HepG2 (cell line): ENCODE measurements around the gene SEC63. TPM values are rescaled to one million over a fixed set of nuclear protein-coding genes. Genes with fewer than 3 reads are reported as not detected.

Source experiments
- IKZF1 ChIP-seq: fragments of 450-650 bp; IDR thresholded peaks from 2 replicates; pipeline ENCODE4 v1.7.1; 2016
- IKZF4 ChIP-seq: sonication (generic); formaldehyde crosslinking; IDR thresholded peaks from 2 replicates; pipeline ENCODE4 v1.5.1; 2020; ENCODE audit warnings: borderline replicate concordance, mild to moderate bottlenecking, low read depth, missing genetic modification reagents; ENCODE audit errors: not compliant biosample characterization
- KDM2A ChIP-seq: sonication (generic); formaldehyde crosslinking; IDR thresholded peaks from 2 replicates; pipeline ENCODE4 v1.4.0; 2020; ENCODE audit warnings: low read depth, missing genetic modification reagents, borderline replicate concordance
- KLF16 ChIP-seq, 2 experiments: sonication (generic) in 1 of 2; formaldehyde crosslinking in 1 of 2; IDR thresholded peaks; 2 replicates each; pipeline versions ENCODE4 v1.6.1 to v1.8.0; 2016 to 2023; ENCODE audit warnings: missing genetic modification reagents in 2 of 2, missing compliant biosample characterization in 1 of 2
- MEIS2 ChIP-seq: sonication (generic); formaldehyde crosslinking; IDR thresholded peaks from 2 replicates; pipeline ENCODE4 v1.9.0; 2021; ENCODE audit warnings: mild to moderate bottlenecking, missing genetic modification reagents
- MYNN ChIP-seq: sonication (generic); formaldehyde crosslinking; IDR thresholded peaks from 2 replicates; pipeline ENCODE4 v1.4.0; 2020; ENCODE audit warnings: mild to moderate bottlenecking, low read depth, missing genetic modification reagents
- PHB2 ChIP-seq: fragments of 450-650 bp; IDR thresholded peaks from 2 replicates; pipeline ENCODE4 v1.6.1; 2018; ENCODE audit not compliant: partially characterized antibody
- PLSCR1 ChIP-seq: sonication (generic); formaldehyde crosslinking; IDR thresholded peaks from 2 replicates; pipeline ENCODE4 v1.5.0; 2020; ENCODE audit warnings: missing genetic modification reagents, mild to moderate bottlenecking, borderline replicate concordance
- PRPF4 ChIP-seq: fragments of 200-400 bp; formaldehyde crosslinking; IDR thresholded peaks from 2 replicates; pipeline ENCODE4 v1.6.1; 2016; ENCODE audit warnings: low read length, low read depth; ENCODE audit not compliant: poor library complexity, severe bottlenecking
- SALL1 ChIP-seq: sonication (generic); formaldehyde crosslinking; IDR thresholded peaks from 2 replicates; pipeline ENCODE4 v1.8.0; 2022; ENCODE audit warnings: mild to moderate bottlenecking, missing genetic modification reagents
- SMAD3 ChIP-seq: sonication (generic); formaldehyde crosslinking; IDR thresholded peaks from 2 replicates; pipeline ENCODE4 v1.4.0; 2020; ENCODE audit warnings: missing genetic modification reagents
- SPEN ChIP-seq: sonication (generic); formaldehyde crosslinking; IDR thresholded peaks from 2 replicates; pipeline ENCODE4 v1.5.1; 2020; ENCODE audit warnings: low read depth, mild to moderate bottlenecking, missing genetic modification reagents
- SRSF4 ChIP-seq: fragments of 200-400 bp; formaldehyde crosslinking; IDR thresholded peaks from one replicate; pipeline ENCODE4 v1.6.1; 2018; ENCODE audit warnings: mild to moderate bottlenecking, low read depth, low read length, moderate library complexity; ENCODE audit not compliant: poor library complexity, severe bottlenecking
- TAF15 ChIP-seq: fragments of 200-400 bp; formaldehyde crosslinking; IDR thresholded peaks from one replicate; pipeline ENCODE4 v1.6.1; 2018; ENCODE audit warnings: mild to moderate bottlenecking, low read depth, low read length; ENCODE audit not compliant: poor library complexity, severe bottlenecking
- TEAD3 ChIP-seq: optimal IDR thresholded peaks from 2 replicates; pipeline ENCODE3; 2016; ENCODE audit warnings: borderline replicate concordance
- YEATS4 ChIP-seq: sonication (generic); formaldehyde crosslinking; IDR thresholded peaks from 2 replicates; pipeline ENCODE4 v1.4.0; 2020; ENCODE audit warnings: missing genetic modification reagents, borderline replicate concordance
- ZFAT ChIP-seq: sonication (generic); formaldehyde crosslinking; conservative IDR thresholded peaks from 2 replicates; pipeline ENCODE4 v1.8.1; 2023; ENCODE audit warnings: missing genetic modification reagents, inconsistent platforms
- ZFP36L1 ChIP-seq: sonication (generic); formaldehyde crosslinking; IDR thresholded peaks from 2 replicates; pipeline ENCODE4 v1.8.0; 2022; ENCODE audit warnings: mild to moderate bottlenecking, missing genetic modification reagents, moderate library complexity
- ZNF225 ChIP-seq: sonication (generic); formaldehyde crosslinking; IDR thresholded peaks from 2 replicates; pipeline ENCODE4 v1.4.0; 2020; ENCODE audit warnings: mild to moderate bottlenecking, missing genetic modification reagents
- ZNF260 ChIP-seq: sonication (generic); formaldehyde crosslinking; IDR thresholded peaks from 2 replicates; pipeline ENCODE4 v1.4.0; 2020; ENCODE audit warnings: missing genetic modification reagents, low read depth, mild to moderate bottlenecking, borderline replicate concordance
- ZNF292 ChIP-seq: sonication (generic); formaldehyde crosslinking; IDR thresholded peaks from 2 replicates; pipeline ENCODE4 v1.8.1; 2022; ENCODE audit warnings: mild to moderate bottlenecking, low read depth, missing genetic modification reagents, borderline replicate concordance
- ZNF335 ChIP-seq: sonication (generic); formaldehyde crosslinking; IDR thresholded peaks from 2 replicates; pipeline ENCODE4 v1.4.0; 2020; ENCODE audit warnings: missing genetic modification reagents
- ZNF446 ChIP-seq: sonication (generic); formaldehyde crosslinking; IDR thresholded peaks from 2 replicates; pipeline ENCODE4 v1.5.0; 2020; ENCODE audit warnings: mild to moderate bottlenecking, missing genetic modification reagents
- ZNF550 ChIP-seq: sonication (generic); formaldehyde crosslinking; IDR thresholded peaks from 2 replicates; pipeline ENCODE4 v1.4.0; 2020; ENCODE audit warnings: mild to moderate bottlenecking, missing genetic modification reagents, borderline replicate concordance
- ZNF605 ChIP-seq: sonication (generic); formaldehyde crosslinking; IDR thresholded peaks from 2 replicates; pipeline ENCODE4 v1.8.0; 2022; ENCODE audit warnings: mild to moderate bottlenecking, missing genetic modification reagents
- polyA plus RNA-seq, 8 experiments: library from polyadenylated mRNA; depleted of rRNA in 3 of 8; stranded (reverse) in 7 of 8; unstranded in 1 of 8; fragments of >200 nt; fragmentation: Illumina TruSeq in 4 of 8; extraction: Trizol in 4 of 8; gene quantifications; 2 replicates each; pipeline versions ENCODE4 v1.2.1 to v1.2.3, GENCODE V29; 2011 to 2016; ENCODE audit warnings: low read depth in 4 of 8, missing spikeins in 1 of 8, mixed read lengths in 1 of 8; ENCODE audit not compliant: insufficient read depth in 1 of 8
- total RNA-seq, 5 experiments: library from RNA; depleted of rRNA; stranded (reverse); fragments of >200 nt; fragmentation: Illumina TruSeq; extraction: Trizol; gene quantifications; 2 replicates each; pipeline ENCODE4 v1.2.3, GENCODE V29; 2016; ENCODE audit warnings: low read depth in 1 of 5
- TF ChIP-seq, protein P1 (sequence below): sonication (generic); formaldehyde crosslinking; IDR thresholded peaks from 2 replicates; pipeline ENCODE4 v1.9.0; 2022; ENCODE audit warnings: low read depth, missing genetic modification reagents
- TF ChIP-seq, protein P2 (sequence below): sonication (generic); formaldehyde crosslinking; conservative IDR thresholded peaks from 2 replicates; pipeline ENCODE4 v1.4.0; 2020; ENCODE audit warnings: missing genetic modification reagents

Gene SEC63
- total and polyA plus RNA-seq, 2 of the 13 experiments (the other 11 are each of a cell fraction or from before 2014, with no cell fraction given), result 20.2 to 45.9 TPM

DNA sequence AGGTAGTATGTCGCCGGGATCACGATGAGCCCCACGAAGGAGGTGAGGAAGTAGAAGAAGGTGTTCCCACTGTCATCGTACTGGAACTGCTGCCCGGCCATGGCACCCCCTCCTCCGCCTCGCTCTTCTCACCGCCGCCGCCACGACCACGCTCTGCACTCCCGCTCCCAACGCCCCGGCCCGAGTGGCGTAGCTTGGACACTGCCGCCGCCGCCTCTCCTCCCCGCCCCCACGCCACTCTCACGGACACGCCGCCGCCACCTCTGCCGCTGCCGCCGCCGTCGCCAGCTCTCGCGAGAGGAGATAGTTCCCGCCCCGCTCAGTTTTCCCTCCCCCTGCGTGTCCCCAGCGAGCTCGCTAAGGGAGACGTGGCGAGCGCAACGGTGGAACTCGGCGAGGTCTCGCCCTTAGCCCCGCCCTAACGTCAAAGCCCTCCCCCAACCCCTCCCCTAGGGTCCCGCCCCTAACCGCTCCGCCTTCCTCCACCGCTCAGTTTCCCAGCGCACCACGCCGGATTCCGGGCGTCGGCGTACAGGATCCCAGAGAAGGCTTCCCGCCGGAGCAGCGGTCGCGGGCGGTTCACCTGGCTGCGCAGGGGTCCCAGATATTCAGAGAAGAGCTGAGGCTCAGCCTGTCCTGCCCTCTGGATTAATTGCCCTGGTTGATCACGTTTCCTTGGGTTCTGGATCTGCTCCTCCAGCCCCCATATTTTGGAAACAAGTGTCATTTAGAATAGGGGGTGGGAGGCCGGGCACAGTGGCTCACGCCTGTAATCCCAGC lies at the start of gene SEC63 (continued):
- TF ChIP-seq, protein P1, sequence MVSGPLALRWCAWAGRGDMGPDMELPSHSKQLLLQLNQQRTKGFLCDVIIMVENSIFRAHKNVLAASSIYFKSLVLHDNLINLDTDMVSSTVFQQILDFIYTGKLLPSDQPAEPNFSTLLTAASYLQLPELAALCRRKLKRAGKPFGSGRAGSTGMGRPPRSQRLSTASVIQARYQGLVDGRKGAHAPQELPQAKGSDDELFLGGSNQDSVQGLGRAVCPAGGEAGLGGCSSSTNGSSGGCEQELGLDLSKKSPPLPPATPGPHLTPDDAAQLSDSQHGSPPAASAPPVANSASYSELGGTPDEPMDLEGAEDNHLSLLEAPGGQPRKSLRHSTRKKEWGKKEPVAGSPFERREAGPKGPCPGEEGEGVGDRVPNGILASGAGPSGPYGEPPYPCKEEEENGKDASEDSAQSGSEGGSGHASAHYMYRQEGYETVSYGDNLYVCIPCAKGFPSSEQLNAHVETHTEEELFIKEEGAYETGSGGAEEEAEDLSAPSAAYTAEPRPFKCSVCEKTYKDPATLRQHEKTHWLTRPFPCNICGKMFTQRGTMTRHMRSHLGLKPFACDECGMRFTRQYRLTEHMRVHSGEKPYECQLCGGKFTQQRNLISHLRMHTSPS, result peak; percentile 54; the same call in 1 of the 2 replicates
- TF ChIP-seq ZNF260 (CRISPR knock-in tag) (no peak), ZNF446 (CRISPR knock-in tag) (0 out of 2 replicates have a peak, but pooled peaks have one; percentile 57), SALL1 (CRISPR knock-in tag) (peak; percentile 90), PLSCR1 (no peak), KDM2A (0 out of 2 replicates have a peak, but pooled peaks have one; percentile 64), TEAD3 (CRISPR knock-in tag) (peak; percentile 46), ZNF225 (no peak), ZNF605 (peak; percentile 10; the same call in 1 of the 2 replicates), SMAD3 (CRISPR knock-in tag) (0 out of 2 replicates have a peak, but pooled peaks have one; percentile 32), TAF15 (peak; percentile 37), KLF16 (CRISPR knock-in tag; IDR thresholded peaks at IDR 0.05) (0 out of 4 replicates have a peak, but pooled peaks have one; percentile 20 to 60), MEIS2 (CRISPR knock-in tag) (no peak; the same call in none of the 2 replicates), IKZF1 (no peak), ZNF335 (CRISPR knock-in tag) (no peak), SRSF4 (no peak), PHB2 (no peak), ZNF292 (0 out of 2 replicates have a peak, but pooled peaks have one; percentile 16), ZNF550 (CRISPR knock-in tag) (no peak), SPEN (CRISPR knock-in tag) (peak; percentile 84), MYNN (CRISPR knock-in tag) (no peak), IKZF4 (CRISPR knock-in tag) (no peak), ZFAT (CRISPR knock-in tag) (no peak), PRPF4 (no peak), ZFP36L1 (CRISPR knock-in tag) (no peak), YEATS4 (CRISPR knock-in tag) (peak; percentile 76)
- TF ChIP-seq, protein P2, sequence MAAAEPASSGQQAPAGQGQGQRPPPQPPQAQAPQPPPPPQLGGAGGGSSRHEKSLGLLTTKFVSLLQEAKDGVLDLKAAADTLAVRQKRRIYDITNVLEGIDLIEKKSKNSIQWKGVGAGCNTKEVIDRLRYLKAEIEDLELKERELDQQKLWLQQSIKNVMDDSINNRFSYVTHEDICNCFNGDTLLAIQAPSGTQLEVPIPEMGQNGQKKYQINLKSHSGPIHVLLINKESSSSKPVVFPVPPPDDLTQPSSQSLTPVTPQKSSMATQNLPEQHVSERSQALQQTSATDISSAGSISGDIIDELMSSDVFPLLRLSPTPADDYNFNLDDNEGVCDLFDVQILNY (CRISPR knock-in tag), result peak; percentile 44; the same call in 1 of the 2 replicates
